SK-N-SH (cell line): ENCODE measurements around the gene PPP1R9A. TPM values are rescaled to one million over a fixed set of nuclear protein-coding genes. Genes with fewer than 3 reads are reported as not detected.
A peak's percentile ranks its signal among the peaks of the same experiment; 100 is the strongest.

Experiments
- CTCF ChIA-PET: fragments of 300-600, 350-600 bp; formaldehyde crosslinking; extraction: SDS; loops from one replicate; lab custom pipeline; 2021; lab: Yijun Ruan, JAX
- POLR2A ChIA-PET: fragments of 350-600 bp; sonication (Branson Sonifier 250); formaldehyde crosslinking; extraction: SDS; loops from one replicate; lab custom pipeline; 2020; ENCODE audit warnings: antibody characterized with exemption, inconsistent platforms; lab: Yijun Ruan, JAX
- DNase-seq: peaks from one replicate; pipeline ENCODE4 v3.0.0; 2012
- H2AFZ ChIP-seq: fragments of 200-600 bp; sonication (generic); 2 replicates; pipeline ENCODE4 v1.8.1; 2016; ENCODE audit warnings: antibody characterized with exemption, mild to moderate bottlenecking, low read depth
- H3F3A ChIP-seq: fragments of 200-600 bp; sonication (generic); replicated peaks from 2 replicates; pipeline ENCODE3; 2016; ENCODE audit warnings: antibody characterized with exemption, mild to moderate bottlenecking; ENCODE audit not compliant: insufficient read depth
- H3K27ac ChIP-seq, 2 experiments: fragments of 200-500 bp in 1 of 2; fragments of 200-600 bp in 1 of 2; sonication (Bioruptor generic) in 1 of 2; sonication (generic), shearing (Covaris generic) in 1 of 2; 2 replicates each; pipeline versions ENCODE4 v1.5.1 to v1.6.1; 2014 to 2016; ENCODE audit warnings: low read depth in 2 of 2, inconsistent platforms in 1 of 2, low read length in 1 of 2, mild to moderate bottlenecking in 1 of 2, mixed read lengths in 1 of 2
- H3K27me3 ChIP-seq: fragments of 200-600 bp; sonication (generic), shearing (Covaris generic); 2 replicates; pipeline ENCODE4 v1.6.1; 2016; ENCODE audit warnings: mixed run types; ENCODE audit not compliant: insufficient read depth
- H3K36me3 ChIP-seq, 2 experiments: fragments of 200-500 bp in 1 of 2; fragments of 200-600 bp in 1 of 2; sonication (Bioruptor generic) in 1 of 2; sonication (generic) in 1 of 2; replicated peaks in 1 of 2; 2 replicates each; pipeline versions ENCODE3 to v1.5.1; 2014 to 2016; ENCODE audit warnings: low read length in 1 of 2, mild to moderate bottlenecking in 1 of 2; ENCODE audit not compliant: insufficient read depth in 2 of 2, control insufficient read depth in 1 of 2
- H3K4me1 ChIP-seq, 2 experiments: fragments of 200-500 bp in 1 of 2; fragments of 200-600 bp in 1 of 2; sonication (Bioruptor generic) in 1 of 2; sonication (generic), shearing (Covaris generic) in 1 of 2; 2 replicates each; pipeline versions ENCODE4 v1.5.1 to v1.6.1; 2014 to 2016; ENCODE audit warnings: low read depth in 1 of 2, low read length in 1 of 2, mixed run types in 1 of 2; ENCODE audit not compliant: insufficient read depth in 2 of 2, control insufficient read depth in 1 of 2
- H3K4me2 ChIP-seq: fragments of 200-600 bp; sonication (generic), shearing (Covaris generic); 2 replicates; pipeline ENCODE4 v1.6.1; 2017; ENCODE audit warnings: mixed run types
- H3K4me3 ChIP-seq, 2 experiments: fragments of 200-500 bp in 1 of 2; fragments of 200-600 bp in 1 of 2; sonication (Bioruptor generic) in 1 of 2; sonication (generic), shearing (Covaris generic) in 1 of 2; 2 replicates each; pipeline versions ENCODE4 v1.5.1 to v1.8.1; 2014 to 2016; ENCODE audit warnings: low read depth in 2 of 2, inconsistent platforms in 1 of 2, low read length in 1 of 2, mild to moderate bottlenecking in 1 of 2, mixed read lengths in 1 of 2, moderate library complexity in 1 of 2
- H3K79me2 ChIP-seq: fragments of 200-600 bp; sonication (generic); 2 replicates; pipeline ENCODE4 v1.8.1; 2017; ENCODE audit warnings: mild to moderate bottlenecking; ENCODE audit not compliant: insufficient read depth
- H3K9ac ChIP-seq: fragments of 200-600 bp; sonication (generic); 2 replicates; pipeline ENCODE4 v1.6.1; 2017; ENCODE audit warnings: mixed run types
- H3K9me2 ChIP-seq: fragments of 200-600 bp; sonication (generic); 2 replicates; pipeline ENCODE4 v1.6.1; 2017; ENCODE audit warnings: mixed run types
- H3K9me3 ChIP-seq: fragments of 200-600 bp; sonication (generic); 2 replicates; pipeline ENCODE4 v1.6.1; 2017; ENCODE audit warnings: mixed run types, mild to moderate bottlenecking, moderate library complexity
- H4K20me1 ChIP-seq: fragments of 200-600 bp; sonication (generic); 2 replicates; pipeline ENCODE4 v1.6.1; 2017; ENCODE audit warnings: mild to moderate bottlenecking, mixed run types; ENCODE audit not compliant: insufficient read depth
- CHD2 ChIP-seq: fragments of 150-350 bp; IDR thresholded peaks from 2 replicates; pipeline ENCODE4 v1.6.1; 2018; ENCODE audit warnings: low read length; ENCODE audit not compliant: partially characterized antibody
- ELF1 ChIP-seq: IDR thresholded peaks from 2 replicates; pipeline ENCODE4 v1.4.0; 2012
- EP300 ChIP-seq, 2 experiments: IDR thresholded peaks; 2 replicates each; pipeline versions ENCODE4 v1.4.0 to v1.6.1; 2012; ENCODE audit warnings: borderline replicate concordance in 1 of 2, low read depth in 1 of 2, low read length in 1 of 2
- EZH2phosphoT487 ChIP-seq: fragments of 200-600 bp; sonication (generic); IDR thresholded peaks from 2 replicates; pipeline ENCODE4 v1.6.1; 2017; ENCODE audit warnings: low read depth, mixed run types, mild to moderate bottlenecking, antibody characterized with exemption, moderate library complexity, borderline replicate concordance
- JUND ChIP-seq: IDR thresholded peaks from 2 replicates; pipeline ENCODE4 v1.4.0; 2012
- MXI1 ChIP-seq: IDR thresholded peaks from 2 replicates; pipeline ENCODE4 v1.6.1; 2012; ENCODE audit warnings: mild to moderate bottlenecking, low read depth, low read length, improper control_type of control experiment
- NFIC ChIP-seq: IDR thresholded peaks from 2 replicates; pipeline ENCODE4 v1.4.0; 2012; ENCODE audit warnings: borderline replicate concordance
- TAF1 ChIP-seq: IDR thresholded peaks from 2 replicates; pipeline ENCODE4 v1.6.1; 2012; ENCODE audit warnings: low read depth, mild to moderate bottlenecking, low read length, moderate library complexity, borderline replicate concordance
- TCF12 ChIP-seq: IDR thresholded peaks from 2 replicates; pipeline ENCODE4 v1.4.0; 2012
- TEAD4 ChIP-seq: IDR thresholded peaks from 2 replicates; pipeline ENCODE4 v1.4.0; 2012; ENCODE audit warnings: mild to moderate bottlenecking, borderline replicate concordance; ENCODE audit not compliant: insufficient read depth
- WGBS: methylation state at CpG from one replicate; pipeline ENCODE4 v1.1.6; 2017; ENCODE audit warnings: low lambda C conversion rate; 5-methylcytosine and 5-hydroxymethylcytosine counted together
- polyA plus RNA-seq, 3 experiments: library from polyadenylated mRNA; depleted of rRNA; stranded (reverse); fragments of >200 nt; gene quantifications; 2 replicates each; pipeline ENCODE4 v1.2.3, GENCODE V29; 2012
- TF ChIP-seq, protein P1 (sequence below): fragments of 150-350 bp; IDR thresholded peaks from 2 replicates; pipeline ENCODE4 v1.6.1; 2017; ENCODE audit warnings: antibody characterized with exemption, low read length, low read depth, borderline replicate concordance
- TF ChIP-seq, protein P2 (sequence below): IDR thresholded peaks from 2 replicates; pipeline ENCODE4 v1.4.0; 2012; ENCODE audit warnings: low read depth, borderline replicate concordance
- TF ChIP-seq, protein P3 (sequence below): IDR thresholded peaks from 2 replicates; pipeline ENCODE4; 2012
- TF ChIP-seq, protein P4 (sequence below): fragments of 200-600 bp; sonication (generic); IDR thresholded peaks from 2 replicates; pipeline ENCODE4 v1.6.1; 2017; ENCODE audit warnings: antibody characterized with exemption, mild to moderate bottlenecking, moderate library complexity

PPP1R9A gene
- polyA plus RNA-seq, 1 of the 3 experiments (the other 2 are of a cell fraction) = 0.30 TPM

DNA sequence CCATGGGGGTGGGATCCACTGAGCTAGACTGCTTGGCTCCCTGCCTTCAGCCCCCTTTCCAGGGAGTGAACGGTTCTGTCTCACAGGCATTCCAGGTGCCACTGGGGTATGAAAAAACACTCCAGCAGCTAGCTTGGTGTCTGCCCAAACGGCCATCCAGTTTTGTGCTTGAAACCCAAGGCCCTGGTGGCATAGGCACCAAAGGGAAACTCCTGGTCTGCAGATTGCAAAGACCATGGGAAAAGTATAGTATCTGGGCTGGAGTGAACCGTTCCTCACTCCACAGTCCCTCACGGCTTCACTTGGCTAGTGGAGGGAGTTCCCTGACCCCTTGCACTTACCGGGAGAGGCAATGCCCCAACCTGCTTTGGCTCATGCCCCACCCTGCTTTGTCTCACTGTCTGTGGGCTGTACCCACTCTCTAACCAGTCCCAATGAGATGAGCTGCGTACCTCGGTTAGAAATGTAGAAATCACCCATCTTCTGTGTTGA, 62.7 kb downstream of the PPP1R9A start (continued):
- TF ChIP-seq, protein P1, sequence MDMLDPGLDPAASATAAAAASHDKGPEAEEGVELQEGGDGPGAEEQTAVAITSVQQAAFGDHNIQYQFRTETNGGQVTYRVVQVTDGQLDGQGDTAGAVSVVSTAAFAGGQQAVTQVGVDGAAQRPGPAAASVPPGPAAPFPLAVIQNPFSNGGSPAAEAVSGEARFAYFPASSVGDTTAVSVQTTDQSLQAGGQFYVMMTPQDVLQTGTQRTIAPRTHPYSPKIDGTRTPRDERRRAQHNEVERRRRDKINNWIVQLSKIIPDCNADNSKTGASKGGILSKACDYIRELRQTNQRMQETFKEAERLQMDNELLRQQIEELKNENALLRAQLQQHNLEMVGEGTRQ = no peak
- no peak for TF ChIP-seq ELF1
- TF ChIP-seq TAF1 = no peak
- no peak for TF ChIP-seq CHD2

DNA sequence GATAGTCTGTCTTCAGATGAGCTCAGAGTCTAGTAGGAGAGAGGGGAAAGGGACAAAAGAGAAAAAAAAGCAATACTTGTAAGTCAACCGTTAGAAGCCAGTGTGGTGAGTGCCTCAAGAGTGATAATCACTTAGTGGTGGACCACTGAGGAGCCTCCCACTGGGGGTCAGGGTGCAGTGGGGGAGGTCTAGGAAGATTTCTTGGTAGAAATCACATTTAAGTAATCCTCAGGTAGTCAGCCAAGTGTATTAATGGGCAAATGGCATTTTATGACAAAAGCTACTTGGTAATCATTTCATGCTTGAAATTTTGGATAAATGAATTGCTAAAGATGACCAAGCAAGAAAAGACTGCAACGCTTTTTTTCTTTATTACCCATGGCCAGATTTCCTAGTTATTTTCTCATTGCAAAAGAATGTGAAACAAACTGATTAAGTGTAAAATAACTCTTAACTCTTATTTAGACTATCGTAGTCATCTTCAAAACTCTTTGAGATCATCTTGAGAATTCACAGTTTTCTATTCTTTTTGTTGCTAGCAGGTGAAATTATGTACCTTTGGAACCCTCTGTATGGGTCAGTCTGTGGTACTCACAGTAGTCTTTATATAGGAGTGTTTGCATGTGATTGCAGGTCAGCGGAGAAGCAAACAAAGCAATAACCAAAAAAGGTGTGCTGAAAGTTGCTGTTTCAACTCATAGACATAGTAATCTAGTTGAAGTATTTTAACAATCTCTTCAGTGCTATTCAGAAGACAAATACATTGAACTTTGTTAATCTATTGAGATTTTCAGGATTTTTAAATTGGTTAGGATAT, 63.9 kb downstream of the PPP1R9A start:
- Histone ChIP-seq H3K79me2 (no peaks in the 10 kb centered on the region), H3K4me2 (no peak overlapping the region), H3F3A (no peaks in the 10 kb centered on the region), H3K9me2 (no peaks in the 10 kb centered on the region), H4K20me1 (no peaks in the 10 kb centered on the region), H3K36me3 (no peaks in the 10 kb centered on the region), H3K9ac (no peak overlapping the region), H3K27me3 (no peaks in the 10 kb centered on the region), H3K27ac (no peak overlapping the region), H3K4me1 (peaks cover 0 to 5% of the 10 kb centered on the region in 2 experiments; a peak in 1 of 4 replicates), H3K9me3 (no peaks in the 10 kb centered on the region), H2AFZ (no peak overlapping the region), H3K4me3 (no peak overlapping the region)
- ChIA-PET CTCF (interaction anchor here (1.1 kb wide), 1 partner anchor 522 kb away, joined by 3 read pairs; no protein-coding TSS in a partner anchor), POLR2A (no interaction called here)
- no peak for DNase-seq
- WGBS = 27% methylated on average over 4 of the region's 4 CpGs
- no peak for TF ChIP-seq TAF1
- TF ChIP-seq EZH2phosphoT487 = no peak
- TF ChIP-seq EP300 (IDR thresholded peaks at IDR 0.05; ENCODE audit: borderline replicate concordance in 1 of 2, low read depth in 1 of 2, low read length in 1 of 2) = no peak
- no peak for TF ChIP-seq TCF12
- no peak for TF ChIP-seq MXI1
- TF ChIP-seq CHD2 = no peak
- TF ChIP-seq TEAD4 = no peak
- TF ChIP-seq, protein P2, sequence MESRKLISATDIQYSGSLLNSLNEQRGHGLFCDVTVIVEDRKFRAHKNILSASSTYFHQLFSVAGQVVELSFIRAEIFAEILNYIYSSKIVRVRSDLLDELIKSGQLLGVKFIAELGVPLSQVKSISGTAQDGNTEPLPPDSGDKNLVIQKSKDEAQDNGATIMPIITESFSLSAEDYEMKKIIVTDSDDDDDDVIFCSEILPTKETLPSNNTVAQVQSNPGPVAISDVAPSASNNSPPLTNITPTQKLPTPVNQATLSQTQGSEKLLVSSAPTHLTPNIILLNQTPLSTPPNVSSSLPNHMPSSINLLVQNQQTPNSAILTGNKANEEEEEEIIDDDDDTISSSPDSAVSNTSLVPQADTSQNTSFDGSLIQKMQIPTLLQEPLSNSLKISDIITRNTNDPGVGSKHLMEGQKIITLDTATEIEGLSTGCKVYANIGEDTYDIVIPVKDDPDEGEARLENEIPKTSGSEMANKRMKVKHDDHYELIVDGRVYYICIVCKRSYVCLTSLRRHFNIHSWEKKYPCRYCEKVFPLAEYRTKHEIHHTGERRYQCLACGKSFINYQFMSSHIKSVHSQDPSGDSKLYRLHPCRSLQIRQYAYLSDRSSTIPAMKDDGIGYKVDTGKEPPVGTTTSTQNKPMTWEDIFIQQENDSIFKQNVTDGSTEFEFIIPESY = no peak

DNA sequence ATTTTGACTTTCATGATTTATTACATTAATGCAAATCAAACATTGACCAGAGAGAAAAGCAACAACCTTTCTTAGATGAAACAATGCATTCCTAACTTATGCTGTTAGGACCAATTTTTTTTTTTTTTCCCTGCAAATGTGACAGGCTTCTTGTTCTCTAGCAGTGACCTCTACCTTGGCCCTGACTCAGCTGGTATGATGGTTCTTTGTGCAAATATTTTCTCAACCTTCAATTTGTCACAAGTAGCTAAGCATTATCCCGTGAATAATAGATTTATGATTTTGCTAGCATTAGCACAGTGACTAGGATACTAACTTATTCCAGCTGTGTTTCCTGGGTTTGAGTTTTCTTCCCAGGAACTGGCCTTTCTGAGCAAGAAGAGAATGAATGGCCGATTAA, 64.9 kb downstream of the PPP1R9A start:
- no peak overlapping the region for H3K4me2 ChIP-seq
- no peak overlapping the region for H3K4me3 ChIP-seq

More for the DNA sequence above, 64.9 kb downstream of the PPP1R9A start:
- WGBS = 6% methylated on average over 2 of the region's 2 CpGs
- ChIA-PET POLR2A (no interaction called here), CTCF (no interaction called here)
- peaks cover 0 to 5% of the 10 kb centered on the region in 2 experiments; a peak in 1 of 4 replicates for H3K4me1 ChIP-seq
- no peaks in the 10 kb centered on the region for H3K9me3 ChIP-seq
- no peak overlapping the region for H3K9ac ChIP-seq
- peak overlapping the region in 1 of 2 experiments; percentile 4; a peak in 1 of 4 replicates for H3K27ac ChIP-seq
- DNase-seq = no peak
- no peaks in the 10 kb centered on the region for H3K36me3 ChIP-seq
- no peak overlapping the region for H2AFZ ChIP-seq
- no peak for TF ChIP-seq NFIC
- peak; percentile 24; the same call in 1 of the 2 replicates for TF ChIP-seq JUND
- TF ChIP-seq TCF12 = peak; percentile 56
- TF ChIP-seq, protein P3, sequence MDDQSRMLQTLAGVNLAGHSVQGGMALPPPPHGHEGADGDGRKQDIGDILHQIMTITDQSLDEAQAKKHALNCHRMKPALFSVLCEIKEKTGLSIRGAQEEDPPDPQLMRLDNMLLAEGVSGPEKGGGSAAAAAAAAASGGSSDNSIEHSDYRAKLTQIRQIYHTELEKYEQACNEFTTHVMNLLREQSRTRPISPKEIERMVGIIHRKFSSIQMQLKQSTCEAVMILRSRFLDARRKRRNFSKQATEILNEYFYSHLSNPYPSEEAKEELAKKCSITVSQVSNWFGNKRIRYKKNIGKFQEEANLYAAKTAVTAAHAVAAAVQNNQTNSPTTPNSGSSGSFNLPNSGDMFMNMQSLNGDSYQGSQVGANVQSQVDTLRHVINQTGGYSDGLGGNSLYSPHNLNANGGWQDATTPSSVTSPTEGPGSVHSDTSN = peak; percentile 12; the same call in 1 of the 2 replicates
- TF ChIP-seq, protein P4, sequence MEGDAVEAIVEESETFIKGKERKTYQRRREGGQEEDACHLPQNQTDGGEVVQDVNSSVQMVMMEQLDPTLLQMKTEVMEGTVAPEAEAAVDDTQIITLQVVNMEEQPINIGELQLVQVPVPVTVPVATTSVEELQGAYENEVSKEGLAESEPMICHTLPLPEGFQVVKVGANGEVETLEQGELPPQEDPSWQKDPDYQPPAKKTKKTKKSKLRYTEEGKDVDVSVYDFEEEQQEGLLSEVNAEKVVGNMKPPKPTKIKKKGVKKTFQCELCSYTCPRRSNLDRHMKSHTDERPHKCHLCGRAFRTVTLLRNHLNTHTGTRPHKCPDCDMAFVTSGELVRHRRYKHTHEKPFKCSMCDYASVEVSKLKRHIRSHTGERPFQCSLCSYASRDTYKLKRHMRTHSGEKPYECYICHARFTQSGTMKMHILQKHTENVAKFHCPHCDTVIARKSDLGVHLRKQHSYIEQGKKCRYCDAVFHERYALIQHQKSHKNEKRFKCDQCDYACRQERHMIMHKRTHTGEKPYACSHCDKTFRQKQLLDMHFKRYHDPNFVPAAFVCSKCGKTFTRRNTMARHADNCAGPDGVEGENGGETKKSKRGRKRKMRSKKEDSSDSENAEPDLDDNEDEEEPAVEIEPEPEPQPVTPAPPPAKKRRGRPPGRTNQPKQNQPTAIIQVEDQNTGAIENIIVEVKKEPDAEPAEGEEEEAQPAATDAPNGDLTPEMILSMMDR = no peak
- no peaks in the 10 kb centered on the region for H3K9me2 ChIP-seq
- no peaks in the 10 kb centered on the region for H3F3A ChIP-seq
- no peaks in the 10 kb centered on the region for H3K79me2 ChIP-seq
- no peaks in the 10 kb centered on the region for H4K20me1 ChIP-seq
- H3K27me3 ChIP-seq = no peaks in the 10 kb centered on the region
